Esophagus squamous epithelium (tissue), 4 donors: Measurements from ENCODE around the gene CRACDL.

Experiments
- POLR2A ChIP-seq, 4 donors: fragments of 450-650 bp; IDR thresholded peaks; one replicate each; pipeline ENCODE4 v1.6.1; 2017; ENCODE audit warnings: antibody characterized with exemption in 4 of 4, mild to moderate bottlenecking in 4 of 4, moderate library complexity in 3 of 4
- TF ChIP-seq, protein P1 (sequence below), 6 experiments: fragments of 450-650 bp in 4 of 6; fragments of 200-600 bp in 2 of 6; sonication (generic) in 2 of 6; IDR thresholded peaks; one replicate each; pipeline ENCODE4 v1.5.1; 2016 to 2019; ENCODE audit warnings: antibody characterized with exemption in 6 of 6, mild to moderate bottlenecking in 4 of 6, moderate library complexity in 4 of 6

- TF ChIP-seq, protein P1, sequence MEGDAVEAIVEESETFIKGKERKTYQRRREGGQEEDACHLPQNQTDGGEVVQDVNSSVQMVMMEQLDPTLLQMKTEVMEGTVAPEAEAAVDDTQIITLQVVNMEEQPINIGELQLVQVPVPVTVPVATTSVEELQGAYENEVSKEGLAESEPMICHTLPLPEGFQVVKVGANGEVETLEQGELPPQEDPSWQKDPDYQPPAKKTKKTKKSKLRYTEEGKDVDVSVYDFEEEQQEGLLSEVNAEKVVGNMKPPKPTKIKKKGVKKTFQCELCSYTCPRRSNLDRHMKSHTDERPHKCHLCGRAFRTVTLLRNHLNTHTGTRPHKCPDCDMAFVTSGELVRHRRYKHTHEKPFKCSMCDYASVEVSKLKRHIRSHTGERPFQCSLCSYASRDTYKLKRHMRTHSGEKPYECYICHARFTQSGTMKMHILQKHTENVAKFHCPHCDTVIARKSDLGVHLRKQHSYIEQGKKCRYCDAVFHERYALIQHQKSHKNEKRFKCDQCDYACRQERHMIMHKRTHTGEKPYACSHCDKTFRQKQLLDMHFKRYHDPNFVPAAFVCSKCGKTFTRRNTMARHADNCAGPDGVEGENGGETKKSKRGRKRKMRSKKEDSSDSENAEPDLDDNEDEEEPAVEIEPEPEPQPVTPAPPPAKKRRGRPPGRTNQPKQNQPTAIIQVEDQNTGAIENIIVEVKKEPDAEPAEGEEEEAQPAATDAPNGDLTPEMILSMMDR (IDR thresholded peaks at IDR 0.05), result no peak
- no peak for TF ChIP-seq POLR2A (IDR thresholded peaks at IDR 0.05)
Observed at GRCh38 chr2:98935111-98935770, 784 bp downstream of the CRACDL start.
